HL-60/S4 treated with retinoic acid at 250 ng/mL for 4 days and 3 days (cell line): ENCODE measurements around the gene GUCY2F.

Source experiments
- in situ Hi-C: fragments of 300-500 bp; cut with MboI; formaldehyde crosslinking; loops from 2 replicates; pipeline ENCODE4 v1.7.0; 2022; ENCODE audit warnings: low sequenced_read_pairs

The GUCY2F gene

GRCh38 chrX:109346491-109346890 lies 135.4 kb downstream of the GUCY2F start:
- in situ Hi-C loops = no loop called here

- in situ Hi-C loops = no loop called here
Measured at GRCh38 chrX:109345856-109346255, 136.0 kb downstream of the GUCY2F start.

- in situ Hi-C loops = no loop called here
Measured at GRCh38 chrX:109344678-109345077, 137.2 kb downstream of the GUCY2F start.

- in situ Hi-C loops = no loop called here
Measured at GRCh38 chrX:109344101-109344500, 137.8 kb downstream of the GUCY2F start.

GRCh38 chrX:109343671-109344070 lies 138.2 kb downstream of the GUCY2F start:
- in situ Hi-C loops = no loop called here

GRCh38 chrX:109336141-109336540 lies 145.7 kb downstream of the GUCY2F start:
- in situ Hi-C loops = no loop called here

GRCh38 chrX:109327251-109327650 lies 154.6 kb downstream of the GUCY2F start:
- in situ Hi-C loops = no loop called here
